Measurements from ENCODE around the gene BCL11B.

BCL11B gene

DNA sequence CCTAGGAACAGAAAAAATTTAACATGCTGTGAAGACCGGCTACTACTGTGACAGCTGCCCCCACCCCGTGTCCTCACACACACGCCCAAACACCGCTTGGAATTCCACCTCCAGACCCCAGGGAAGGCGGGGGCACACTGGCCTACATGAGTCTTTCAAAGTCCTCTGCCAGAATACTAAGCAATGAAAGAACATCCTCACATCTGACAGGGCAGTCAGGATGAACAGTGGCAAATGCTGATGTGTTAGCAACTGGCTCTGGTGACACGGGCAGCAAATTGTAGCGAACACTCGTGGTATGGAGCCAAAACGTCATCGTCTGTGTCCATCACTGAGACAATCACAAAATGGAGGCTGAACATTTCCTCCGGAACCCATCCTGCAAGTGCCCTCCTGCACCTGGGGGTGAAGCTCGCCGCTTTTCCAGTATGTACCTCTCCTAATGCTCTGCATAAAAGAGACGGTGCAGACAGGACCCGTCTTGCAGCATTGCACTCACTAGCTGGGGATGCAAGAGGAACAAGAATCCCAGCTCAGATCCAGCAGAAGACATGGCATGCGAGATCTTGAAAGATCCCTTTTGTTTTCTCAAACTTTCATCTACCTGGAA, 94.8 kb downstream of the BCL11B start:
- no peak for DNase-seq

DNA sequence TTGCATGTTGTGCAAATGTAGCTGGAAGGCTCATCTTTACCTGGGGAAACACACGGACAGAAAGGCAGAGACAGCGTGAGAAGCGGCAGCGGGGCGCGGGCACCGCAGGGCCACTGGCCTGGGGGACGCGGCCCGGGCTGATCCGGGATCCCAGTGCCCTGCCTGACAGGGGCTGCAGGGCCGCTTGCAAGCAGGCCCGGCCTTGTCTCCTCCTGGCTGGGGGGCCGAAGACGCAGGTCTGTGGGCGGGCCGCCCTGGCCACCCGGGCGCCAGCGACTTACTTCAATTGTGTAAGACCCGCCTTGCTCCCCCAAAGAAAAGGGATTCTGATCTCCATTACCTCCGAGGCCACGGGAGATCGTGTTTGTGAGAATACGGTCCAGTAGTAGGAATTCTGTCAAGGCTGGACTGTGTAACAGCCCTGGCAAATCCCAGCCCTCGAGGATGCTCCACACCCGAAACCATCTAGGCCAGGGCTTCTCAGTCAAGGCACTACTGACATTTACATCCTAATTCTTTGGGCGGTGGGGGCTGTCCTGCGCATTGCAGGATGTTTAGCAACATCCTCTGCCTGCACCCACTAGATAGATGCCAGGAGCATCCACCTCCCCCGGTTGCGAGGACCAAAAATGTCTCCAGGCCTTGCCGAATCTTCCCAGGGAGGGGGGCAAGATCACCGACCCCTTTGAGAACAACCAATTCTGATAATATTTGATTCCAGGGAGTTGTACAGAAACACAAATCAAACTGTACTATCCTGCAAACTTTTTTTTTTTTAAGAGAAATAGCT, 95.6 kb downstream of the BCL11B start:
- DNase-seq, result no peak

DNA sequence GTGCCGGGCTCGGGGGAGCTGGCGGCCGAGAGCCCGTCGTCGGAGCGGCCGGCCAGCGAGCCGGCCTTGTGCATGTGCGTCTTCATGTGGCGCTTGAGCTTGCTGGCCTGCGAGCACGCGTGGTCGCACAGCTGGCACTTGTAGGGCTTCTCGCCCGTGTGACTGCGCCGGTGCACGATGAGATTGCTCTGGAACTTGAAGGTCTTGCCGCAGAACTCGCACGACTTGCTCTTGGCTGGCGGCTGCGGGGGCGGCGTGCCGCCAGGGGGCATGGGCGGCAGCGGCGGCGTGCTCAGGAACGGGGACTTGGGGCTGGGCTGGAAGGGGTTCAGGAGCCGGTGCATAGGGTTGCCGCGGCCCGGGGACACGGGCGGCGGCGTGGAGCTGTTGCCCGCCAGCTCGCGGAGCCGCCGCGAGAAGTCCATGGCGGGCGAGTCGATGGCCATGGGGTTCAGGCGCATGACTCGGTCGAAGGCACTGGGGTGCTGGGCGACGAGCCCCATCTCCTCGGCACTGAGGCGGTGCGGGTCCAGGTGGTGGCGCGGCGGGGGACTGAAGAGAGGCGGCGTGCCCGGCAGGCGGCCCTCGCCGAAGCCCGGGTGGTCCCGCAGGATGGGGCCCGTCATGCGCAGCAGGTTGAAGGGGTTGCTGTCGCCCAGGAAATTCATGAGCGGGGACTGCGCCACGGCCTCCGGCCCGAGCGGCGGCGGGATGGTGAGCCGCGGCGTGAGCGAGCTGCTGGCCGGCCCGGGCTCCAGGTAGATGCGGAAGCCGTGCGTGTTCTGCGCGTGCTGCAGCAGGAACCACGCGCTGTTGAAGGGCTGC, 96.5 kb downstream of the BCL11B start:
- no peak for DNase-seq

DNA sequence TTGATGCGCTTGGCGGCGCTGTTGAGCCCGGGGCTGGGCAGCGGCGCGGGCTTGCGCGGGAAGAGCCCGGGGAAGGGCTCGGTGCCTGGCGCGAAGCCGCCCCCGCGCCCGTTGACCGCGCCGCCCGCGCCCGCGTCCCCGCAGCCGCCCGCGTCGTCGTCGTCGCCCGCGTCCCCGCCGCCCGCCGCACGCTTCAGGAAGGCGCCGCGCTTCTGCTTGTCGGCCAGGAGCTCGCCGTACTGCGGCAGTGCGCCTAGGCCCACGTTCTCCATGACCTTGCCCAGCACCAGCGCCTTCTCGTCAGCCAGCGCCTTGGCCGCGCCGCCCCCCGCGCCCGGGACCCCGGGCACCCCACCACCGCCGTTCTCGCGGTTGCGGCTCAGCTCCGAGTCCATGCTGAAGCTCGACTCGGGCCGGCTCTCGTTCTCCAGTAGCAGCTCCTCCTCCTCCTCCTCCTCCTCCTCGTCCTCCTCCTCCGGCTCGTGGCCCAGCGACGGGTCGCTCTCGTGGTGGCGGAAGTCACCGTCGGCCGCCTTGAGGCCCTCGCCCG, 97.2 kb downstream of the BCL11B start:
- no peak for DNase-seq

DNA sequence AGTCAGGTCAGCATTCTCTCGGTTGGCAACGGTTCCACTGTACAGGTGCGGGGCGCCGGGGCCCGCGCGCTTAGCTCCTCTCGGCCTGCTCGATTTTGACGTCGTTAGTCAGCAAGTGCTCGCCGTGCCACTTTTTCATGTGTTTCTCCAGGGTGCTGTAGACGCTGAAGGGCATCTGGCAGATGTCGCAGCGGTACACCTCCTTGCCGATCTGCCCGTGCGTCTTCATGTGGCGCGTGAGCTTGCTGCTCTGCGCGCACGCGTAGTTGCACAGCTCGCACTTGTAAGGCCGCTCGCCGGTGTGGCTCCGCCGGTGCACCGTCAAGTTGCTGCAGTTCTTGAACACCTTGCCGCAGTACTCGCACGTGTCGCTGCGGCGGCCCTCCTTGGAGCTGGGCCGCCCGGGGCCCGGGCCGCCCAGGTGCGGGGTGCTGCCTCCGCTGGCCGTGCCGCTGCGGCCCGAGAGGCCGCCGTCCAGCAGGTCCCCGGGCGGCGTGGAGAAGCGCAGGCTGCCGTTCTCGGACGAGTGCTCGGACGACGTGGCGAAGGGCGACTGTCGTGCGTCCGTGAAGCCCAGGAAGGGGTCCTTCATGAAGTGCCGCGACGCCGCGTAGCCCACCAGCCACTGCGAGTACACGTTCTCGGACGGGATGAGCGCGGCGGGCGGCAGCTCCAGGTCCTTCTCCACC, 97.8 kb downstream of the BCL11B start:
- DNase-seq, result no peak

DNA sequence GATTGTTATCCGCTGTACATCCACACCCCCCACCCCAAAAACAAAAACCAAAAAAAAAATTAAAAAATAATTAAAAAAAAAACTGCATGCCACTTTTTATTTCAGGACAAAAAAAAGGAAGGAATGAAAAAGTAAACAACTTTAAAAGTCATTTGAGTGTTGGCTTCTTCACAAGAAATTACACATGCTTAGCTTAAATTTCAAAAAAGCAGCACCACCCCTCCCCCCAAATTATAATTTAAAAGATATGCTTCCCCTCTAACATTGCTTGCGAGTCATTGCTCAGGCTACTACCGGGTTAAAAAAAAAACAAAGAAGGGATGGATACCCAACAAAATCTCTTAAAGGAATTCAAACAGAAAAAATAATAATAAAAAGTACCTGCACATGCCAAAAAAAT, 98.5 kb downstream of the BCL11B start:
- DNase-seq, result no peak

DNA sequence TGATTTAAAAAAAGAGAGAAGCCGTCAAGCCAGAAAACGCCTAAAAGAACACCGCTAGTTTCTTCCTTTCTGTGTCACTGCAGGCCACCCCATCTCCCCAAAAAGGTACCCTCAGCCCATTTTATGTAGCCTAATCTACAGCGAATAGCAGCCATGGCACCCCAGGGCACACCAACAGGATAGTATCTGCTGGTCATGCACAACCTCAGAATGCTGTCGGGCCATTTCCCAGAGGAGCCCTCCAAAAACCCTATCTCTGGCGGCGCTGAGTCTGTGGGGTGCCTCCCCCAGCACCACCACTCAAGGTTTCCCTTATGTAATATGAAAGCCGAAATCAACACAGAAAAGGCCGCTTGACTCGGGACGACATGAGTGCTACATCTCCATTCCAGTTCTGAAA, 98.9 kb downstream of the BCL11B start:
- no peak for DNase-seq

DNA sequence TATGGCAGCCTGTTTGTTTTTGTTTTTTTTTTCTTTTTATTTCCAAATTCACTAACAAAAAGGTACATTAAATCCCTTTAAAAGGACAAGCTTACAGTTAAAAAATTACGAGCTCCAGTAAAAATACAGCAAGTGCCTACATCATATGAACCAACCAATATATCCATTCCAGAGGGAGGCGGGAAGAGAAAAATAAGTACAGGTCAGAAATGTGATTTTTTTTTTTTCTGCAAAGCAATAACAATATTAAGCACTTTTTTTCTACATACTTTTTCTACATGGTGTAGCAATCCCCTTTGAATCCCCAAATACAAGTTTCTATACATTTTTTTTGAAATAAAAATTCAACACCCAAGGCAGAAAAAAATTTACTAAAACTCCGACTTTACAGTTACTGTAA, 100.6 kb downstream of the BCL11B start:
- no peak for DNase-seq

DNA sequence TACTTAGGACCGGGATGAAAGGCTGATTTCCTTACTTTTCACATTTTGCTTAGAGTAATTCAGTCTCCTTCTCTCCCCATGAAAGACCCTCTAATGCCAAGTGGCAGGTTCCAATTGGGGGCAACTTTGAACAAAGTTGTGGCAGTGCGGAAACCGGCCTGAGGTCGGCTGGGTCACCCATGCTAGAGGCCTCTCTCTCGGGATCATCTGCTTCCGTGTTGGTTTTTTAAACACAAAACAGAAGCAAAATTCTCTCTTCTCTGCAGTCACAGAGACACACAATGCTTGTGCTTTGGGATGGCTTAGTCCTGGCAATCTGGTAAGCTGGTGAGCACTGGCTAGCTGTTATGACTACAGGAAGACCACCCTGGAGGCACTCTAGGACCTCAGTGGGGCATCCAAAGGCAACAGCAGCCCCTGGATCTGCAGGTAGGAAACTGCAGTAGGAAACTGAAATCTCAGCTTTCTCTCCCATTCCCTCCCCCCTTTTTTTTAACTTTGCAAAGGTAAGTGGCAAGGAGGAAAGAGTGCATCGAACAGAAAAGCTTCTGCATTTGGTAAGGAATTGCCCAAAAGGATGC, 102.1 kb downstream of the BCL11B start:
- DNase-seq, result no peak

DNA sequence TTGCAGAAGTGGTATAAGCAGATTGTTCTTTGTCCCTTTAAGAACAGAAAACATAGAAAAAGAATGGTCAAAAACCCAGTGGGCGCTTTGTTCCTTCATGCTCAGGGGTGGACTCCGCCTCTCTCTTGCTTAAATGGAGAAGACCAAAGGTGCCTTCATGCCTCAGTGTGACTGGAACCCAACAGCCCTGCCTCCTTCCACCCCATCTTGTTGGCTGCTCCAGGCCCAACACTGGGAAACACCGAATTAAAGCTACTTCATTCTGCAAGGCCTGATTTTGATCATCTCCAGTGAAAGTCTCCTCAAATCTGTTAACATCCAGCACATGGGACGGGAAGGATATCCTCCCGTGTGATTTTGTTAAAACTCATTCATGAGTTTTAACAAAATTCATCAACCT, 103.7 kb downstream of the BCL11B start:
- DNase-seq, result no peak

DNA sequence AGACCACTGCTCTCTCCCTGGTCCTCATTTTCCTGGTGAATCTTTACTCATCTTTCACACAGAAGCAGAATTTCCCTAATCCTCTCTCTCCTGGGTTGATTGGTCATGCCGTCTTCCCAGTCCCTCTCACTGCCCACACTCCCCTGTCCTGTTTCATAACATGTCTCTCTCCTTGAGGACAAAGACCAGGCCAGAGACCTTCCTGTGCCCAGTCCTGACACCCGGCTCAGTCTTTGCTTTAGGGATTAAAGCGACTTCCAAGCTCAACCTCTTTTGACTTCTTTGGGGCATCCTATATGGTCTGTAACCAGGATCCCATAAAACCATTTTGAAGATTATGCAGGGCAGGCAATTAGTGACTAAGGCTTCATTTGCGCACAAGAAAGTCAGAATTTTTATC, 105.5 kb downstream of the BCL11B start:
- no peak for DNase-seq

DNA sequence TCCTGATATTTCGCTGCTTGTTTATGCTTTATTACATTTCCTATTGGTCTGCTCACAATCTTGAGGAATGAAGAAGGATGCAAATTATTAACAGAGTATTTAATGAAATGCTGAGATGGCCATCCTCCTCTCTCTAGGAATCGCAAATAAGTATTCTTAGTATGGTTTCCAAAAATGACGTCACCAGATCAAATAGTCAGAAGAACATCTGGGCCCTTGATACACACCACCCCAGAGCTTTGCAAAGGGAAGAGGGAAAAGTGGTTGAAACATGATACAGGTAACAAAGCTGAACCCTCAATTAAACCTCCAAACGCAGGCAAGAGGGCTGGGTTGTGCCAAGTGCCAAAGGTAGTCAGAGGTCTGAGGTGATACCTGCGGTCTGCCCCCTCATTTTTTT, 107.3 kb downstream of the BCL11B start:
- DNase-seq, result peak; percentile 35 to 77 (median 72)

DNA sequence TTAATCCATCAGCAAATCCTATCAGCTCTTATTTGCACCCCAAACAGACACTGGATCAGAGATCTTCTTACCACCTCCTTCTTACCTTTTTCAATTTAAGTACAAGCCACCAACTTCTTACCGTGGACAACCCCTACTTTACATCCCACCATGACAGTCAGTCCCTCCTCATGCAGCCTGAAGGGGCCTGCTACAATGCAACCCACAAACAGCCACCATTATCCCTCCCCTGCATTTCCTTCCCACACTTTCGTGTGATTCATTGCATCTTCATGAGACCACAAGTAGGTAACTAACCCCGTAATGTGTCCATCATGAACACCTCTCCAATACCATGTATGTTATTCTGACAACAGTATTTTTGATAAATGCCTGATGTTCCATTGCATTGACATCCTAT, 108.6 kb downstream of the BCL11B start:
- no peak for DNase-seq

DNA sequence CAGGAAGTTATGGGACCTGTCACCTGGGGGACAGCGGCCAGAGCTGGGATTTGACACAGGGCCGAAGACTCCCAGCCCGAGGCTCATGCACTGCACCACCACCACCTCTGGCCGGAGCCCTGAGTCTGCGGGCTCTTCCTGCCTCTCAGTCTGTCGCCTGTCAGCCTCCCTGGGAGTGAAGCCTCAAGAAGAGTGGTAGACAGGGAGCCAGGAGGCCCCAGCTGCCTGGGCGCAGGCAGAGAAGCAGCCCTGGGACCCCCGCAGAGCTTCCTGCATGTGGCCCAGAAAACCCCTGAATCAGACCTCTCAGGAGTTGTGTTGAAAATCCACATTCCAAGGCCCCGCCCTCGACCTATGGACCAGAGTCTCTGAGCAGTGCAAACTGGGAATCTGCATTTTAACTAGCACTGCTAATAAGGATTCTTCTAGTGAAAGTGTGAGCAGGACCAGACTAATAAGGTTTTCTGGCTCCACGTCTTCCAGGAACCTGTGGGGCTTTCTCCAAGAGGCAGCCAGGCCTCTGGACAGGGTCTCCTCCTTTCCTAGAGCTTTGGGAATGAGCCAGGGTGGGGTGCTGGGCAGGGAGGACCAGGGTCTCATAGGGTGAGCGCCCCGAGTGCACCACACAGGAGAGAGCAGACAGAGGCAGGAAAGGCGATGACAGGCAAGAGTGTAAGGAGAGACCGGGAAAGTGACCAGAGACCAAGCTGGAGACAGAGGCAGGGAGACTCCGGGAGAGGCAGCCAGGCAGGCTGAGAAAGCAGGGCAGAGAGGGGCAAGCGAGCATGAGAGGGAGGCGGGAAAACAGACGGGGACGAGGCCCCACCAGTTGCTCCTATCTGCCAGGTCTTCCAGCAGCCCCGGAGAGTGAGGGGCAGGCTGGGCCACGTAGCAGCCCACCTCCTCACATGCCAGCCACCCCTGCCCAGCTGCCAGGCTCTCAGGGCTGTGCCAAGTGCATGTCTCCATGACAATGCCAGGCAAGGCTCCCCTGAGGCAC, 112.4 kb downstream of the BCL11B start:
- no peak for DNase-seq

DNA sequence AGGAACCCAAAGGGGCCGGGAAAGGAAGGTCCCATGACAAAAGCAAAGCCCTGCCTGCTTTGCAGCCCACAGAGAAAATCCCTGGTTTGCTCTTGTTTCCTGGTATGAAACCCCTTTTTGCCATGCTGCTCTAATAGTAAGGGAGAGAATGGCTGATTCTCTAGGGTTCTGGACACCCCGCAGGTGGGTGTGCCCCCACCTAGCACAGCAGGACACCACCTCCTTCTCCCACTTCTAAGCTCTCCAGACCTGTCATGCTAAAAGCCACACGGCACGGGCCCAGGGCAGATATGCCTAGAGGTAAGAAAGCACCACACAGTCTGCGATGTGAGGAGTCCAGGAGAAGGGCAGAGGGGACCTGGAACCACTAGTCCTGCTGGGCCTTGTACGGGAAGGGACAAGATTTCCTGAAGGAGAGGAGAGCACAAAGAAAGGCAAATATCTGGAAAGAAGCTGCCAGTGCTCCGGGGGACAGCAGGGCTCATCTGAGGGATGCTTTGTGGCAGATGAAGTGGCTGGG, 113.3 kb downstream of the BCL11B start:
- no peak for DNase-seq

DNA sequence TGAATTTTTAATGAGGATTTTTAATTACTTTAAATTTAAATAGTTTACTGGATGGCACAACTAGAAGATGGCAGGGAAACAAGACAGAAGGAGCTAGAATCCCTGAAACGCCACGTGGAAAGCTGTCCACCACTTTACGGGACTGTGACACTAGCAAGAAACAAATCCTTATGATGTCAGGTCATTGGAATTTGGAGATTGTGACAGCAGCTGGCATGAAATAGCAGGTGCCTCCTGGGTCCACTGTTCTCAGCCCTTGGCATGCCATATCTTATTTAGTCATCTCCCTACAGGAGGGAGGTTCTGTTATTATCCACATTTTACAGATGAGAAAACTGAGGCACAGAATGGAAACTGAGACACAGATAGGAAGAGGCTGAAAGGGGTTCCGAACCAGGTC, 113.8 kb downstream of the BCL11B start:
- DNase-seq, result no peak

DNA sequence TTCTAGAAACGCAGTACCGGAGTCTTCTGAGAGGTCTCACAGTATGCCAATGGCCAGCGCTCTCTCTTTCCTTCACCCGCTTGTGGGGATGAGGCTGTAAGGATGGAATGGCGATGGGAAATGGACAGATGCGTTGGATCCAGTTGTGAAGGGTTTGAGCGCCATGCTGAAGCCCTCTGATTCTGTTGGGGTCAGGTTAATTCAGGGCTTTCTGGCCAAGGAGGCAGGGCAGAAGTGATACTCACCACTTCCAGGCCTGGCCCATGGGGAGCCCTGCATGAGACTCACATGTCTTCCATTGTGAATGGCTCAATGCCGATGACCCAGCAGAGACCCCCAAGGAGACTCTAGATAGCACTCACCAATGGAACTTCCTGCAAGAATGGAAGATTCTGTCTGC, 114.3 kb downstream of the BCL11B start:
- no peak for DNase-seq

DNA sequence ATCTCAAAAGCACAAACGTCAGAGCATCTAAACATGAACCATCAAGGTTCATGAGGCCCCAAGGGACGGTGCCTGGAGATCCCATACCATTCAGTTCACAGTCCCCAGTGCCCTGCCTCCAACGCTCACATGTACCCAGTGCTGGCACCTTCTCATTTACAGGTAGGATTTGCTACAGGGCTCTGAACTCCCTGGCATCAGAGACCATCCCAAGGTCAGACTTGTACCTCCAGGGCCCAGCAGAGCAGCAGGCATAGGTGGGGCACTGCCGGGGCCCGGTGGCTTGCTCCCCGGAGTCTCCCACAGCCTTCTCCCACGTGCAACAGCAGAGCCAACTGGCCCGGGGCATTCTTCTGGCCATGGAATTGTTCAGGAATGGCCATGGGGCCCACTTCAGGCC, 114.8 kb downstream of the BCL11B start:
- no peak for DNase-seq

DNA sequence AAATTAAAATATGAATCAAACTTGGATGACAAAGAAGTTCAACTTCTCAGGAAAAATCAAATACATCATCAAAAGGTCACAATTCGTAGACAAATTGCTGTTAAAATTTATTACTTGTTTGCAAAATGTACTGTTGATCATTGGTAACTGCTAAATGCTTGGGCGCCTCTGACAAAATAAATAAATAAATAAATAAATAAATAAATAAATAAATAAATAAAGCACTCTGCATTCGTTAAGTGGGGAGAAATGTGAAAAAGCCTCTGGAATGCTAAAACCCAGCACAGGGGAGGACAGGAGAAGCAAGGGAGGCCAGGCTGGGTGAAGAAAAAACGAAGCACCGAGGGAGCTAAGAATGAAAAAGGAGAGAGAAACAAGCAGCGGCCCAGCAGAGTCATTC, 115.2 kb downstream of the BCL11B start:
- DNase-seq, result no peak

DNA sequence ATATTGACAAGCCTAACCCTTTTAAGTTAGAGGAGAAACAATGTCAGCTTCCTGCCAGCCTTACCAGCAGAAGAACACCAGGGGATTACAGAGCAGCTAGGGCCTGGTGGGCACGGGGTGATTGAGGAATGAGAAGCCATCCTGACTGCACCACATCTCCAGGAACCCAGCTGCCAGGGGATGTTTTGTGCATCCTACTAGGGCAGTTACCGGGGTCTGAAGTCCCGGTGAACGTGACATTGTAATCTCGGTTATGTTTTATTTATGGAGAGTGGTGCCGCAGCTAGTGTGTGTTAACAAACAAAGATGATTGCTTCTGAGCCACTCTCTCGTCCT, 115.9 kb downstream of the BCL11B start:
- DNase-seq, result peak in 1 of 3 experiments; percentile 19

Data from NCI-H1417 (cell line).